Measurements from ENCODE around the gene ZBTB17. TPM values are rescaled to one million over a fixed set of nuclear protein-coding genes. Genes with fewer than 3 reads are reported as not detected.

ZBTB17 gene
- total and polyA plus RNA-seq, 2 experiments from 2014 or later = 21.9 to 26.6 TPM

DNA sequence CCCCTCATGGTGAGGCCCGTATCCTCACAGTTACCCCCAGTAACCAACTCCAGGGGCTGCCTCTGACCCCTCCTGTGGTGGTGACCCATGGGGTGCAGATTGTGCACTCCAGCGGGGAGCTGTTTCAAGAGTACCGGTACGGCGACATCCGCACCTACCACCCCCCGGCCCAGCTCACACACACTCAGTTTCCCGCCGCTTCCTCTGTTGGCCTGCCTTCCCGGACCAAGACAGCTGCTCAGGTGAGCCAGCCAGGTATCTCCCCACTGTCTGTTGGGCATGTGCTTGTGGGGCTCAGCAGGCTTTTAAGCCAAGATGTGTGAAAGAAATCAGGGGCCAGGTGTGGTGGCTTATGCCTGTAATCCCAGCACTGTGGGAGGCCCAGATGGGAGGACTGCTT lies 39.9 kb downstream of the ZBTB17 start:
- Mint-ChIP-seq H3K27ac (no peak overlapping the region), H3K4me3 (no peak overlapping the region), H3K27me3 (ENCODE audit: insufficient read depth, low read depth, poor library complexity) (peaks cover 18% of the 10 kb centered on the region), H3K4me1 (peaks cover 7% of the 10 kb centered on the region), H3K36me3 (ENCODE audit: low read depth) (peaks cover 84% of the 10 kb centered on the region), H3K9me3 (no peaks in the 10 kb centered on the region)
- H3K79me2 ChIP-seq (replicated peaks; ENCODE audit: insufficient read depth) = no peaks in the 10 kb centered on the region
- H2AFZ ChIP-seq = no peak overlapping the region
- H3K9me2 ChIP-seq (ENCODE audit: insufficient read depth) = no peaks in the 10 kb centered on the region
- H3K27ac ChIP-seq (ENCODE audit: low read depth) = no peak overlapping the region
- no peaks in the 10 kb centered on the region; the same call in none of the 2 replicates for H4K20me1 ChIP-seq (replicated peaks; ENCODE audit: insufficient read depth)
- H3K4me1 ChIP-seq (ENCODE audit: insufficient read depth) = no peaks in the 10 kb centered on the region
- no peaks in the 10 kb centered on the region for H3F3A ChIP-seq (replicated peaks; ENCODE audit: low read depth)
- peaks cover 15% of the 10 kb centered on the region for H3K36me3 ChIP-seq (ENCODE audit: insufficient read depth)
- no peak for TF ChIP-seq EZH2phosphoT487 (IDR thresholded peaks at IDR 0.05; ENCODE audit: unreplicated experiment)
- TF ChIP-seq STAT1 (IDR thresholded peaks at IDR 0.05; ENCODE audit: unreplicated experiment) = no peak
- no peak for TF ChIP-seq ZNF331 (CRISPR knock-in tag; IDR thresholded peaks at IDR 0.05; ENCODE audit: low read depth)
- TF ChIP-seq ETS1 (IDR thresholded peaks at IDR 0.05) = no peak
- TF ChIP-seq JUNB (IDR thresholded peaks at IDR 0.05; ENCODE audit: unreplicated experiment) = no peak
- no peak for TF ChIP-seq POLR2AphosphoS5 (IDR thresholded peaks at IDR 0.05; ENCODE audit: low read depth)
- TF ChIP-seq, protein P1, sequence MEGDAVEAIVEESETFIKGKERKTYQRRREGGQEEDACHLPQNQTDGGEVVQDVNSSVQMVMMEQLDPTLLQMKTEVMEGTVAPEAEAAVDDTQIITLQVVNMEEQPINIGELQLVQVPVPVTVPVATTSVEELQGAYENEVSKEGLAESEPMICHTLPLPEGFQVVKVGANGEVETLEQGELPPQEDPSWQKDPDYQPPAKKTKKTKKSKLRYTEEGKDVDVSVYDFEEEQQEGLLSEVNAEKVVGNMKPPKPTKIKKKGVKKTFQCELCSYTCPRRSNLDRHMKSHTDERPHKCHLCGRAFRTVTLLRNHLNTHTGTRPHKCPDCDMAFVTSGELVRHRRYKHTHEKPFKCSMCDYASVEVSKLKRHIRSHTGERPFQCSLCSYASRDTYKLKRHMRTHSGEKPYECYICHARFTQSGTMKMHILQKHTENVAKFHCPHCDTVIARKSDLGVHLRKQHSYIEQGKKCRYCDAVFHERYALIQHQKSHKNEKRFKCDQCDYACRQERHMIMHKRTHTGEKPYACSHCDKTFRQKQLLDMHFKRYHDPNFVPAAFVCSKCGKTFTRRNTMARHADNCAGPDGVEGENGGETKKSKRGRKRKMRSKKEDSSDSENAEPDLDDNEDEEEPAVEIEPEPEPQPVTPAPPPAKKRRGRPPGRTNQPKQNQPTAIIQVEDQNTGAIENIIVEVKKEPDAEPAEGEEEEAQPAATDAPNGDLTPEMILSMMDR (conservative IDR thresholded peaks at IDR 0.05; ENCODE audit: low read depth in 2 of 2) = no peak
- TF ChIP-seq, protein P2, sequence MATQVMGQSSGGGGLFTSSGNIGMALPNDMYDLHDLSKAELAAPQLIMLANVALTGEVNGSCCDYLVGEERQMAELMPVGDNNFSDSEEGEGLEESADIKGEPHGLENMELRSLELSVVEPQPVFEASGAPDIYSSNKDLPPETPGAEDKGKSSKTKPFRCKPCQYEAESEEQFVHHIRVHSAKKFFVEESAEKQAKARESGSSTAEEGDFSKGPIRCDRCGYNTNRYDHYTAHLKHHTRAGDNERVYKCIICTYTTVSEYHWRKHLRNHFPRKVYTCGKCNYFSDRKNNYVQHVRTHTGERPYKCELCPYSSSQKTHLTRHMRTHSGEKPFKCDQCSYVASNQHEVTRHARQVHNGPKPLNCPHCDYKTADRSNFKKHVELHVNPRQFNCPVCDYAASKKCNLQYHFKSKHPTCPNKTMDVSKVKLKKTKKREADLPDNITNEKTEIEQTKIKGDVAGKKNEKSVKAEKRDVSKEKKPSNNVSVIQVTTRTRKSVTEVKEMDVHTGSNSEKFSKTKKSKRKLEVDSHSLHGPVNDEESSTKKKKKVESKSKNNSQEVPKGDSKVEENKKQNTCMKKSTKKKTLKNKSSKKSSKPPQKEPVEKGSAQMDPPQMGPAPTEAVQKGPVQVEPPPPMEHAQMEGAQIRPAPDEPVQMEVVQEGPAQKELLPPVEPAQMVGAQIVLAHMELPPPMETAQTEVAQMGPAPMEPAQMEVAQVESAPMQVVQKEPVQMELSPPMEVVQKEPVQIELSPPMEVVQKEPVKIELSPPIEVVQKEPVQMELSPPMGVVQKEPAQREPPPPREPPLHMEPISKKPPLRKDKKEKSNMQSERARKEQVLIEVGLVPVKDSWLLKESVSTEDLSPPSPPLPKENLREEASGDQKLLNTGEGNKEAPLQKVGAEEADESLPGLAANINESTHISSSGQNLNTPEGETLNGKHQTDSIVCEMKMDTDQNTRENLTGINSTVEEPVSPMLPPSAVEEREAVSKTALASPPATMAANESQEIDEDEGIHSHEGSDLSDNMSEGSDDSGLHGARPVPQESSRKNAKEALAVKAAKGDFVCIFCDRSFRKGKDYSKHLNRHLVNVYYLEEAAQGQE (IDR thresholded peaks at IDR 0.05; ENCODE audit: unreplicated experiment) = no peak
- no peak for TF ChIP-seq NANOG (IDR thresholded peaks at IDR 0.05; ENCODE audit: borderline replicate concordance)
- TF ChIP-seq CREB1 (CRISPR knock-in tag; IDR thresholded peaks at IDR 0.05; ENCODE audit: low read depth) = no peak
- TF ChIP-seq, protein P3, sequence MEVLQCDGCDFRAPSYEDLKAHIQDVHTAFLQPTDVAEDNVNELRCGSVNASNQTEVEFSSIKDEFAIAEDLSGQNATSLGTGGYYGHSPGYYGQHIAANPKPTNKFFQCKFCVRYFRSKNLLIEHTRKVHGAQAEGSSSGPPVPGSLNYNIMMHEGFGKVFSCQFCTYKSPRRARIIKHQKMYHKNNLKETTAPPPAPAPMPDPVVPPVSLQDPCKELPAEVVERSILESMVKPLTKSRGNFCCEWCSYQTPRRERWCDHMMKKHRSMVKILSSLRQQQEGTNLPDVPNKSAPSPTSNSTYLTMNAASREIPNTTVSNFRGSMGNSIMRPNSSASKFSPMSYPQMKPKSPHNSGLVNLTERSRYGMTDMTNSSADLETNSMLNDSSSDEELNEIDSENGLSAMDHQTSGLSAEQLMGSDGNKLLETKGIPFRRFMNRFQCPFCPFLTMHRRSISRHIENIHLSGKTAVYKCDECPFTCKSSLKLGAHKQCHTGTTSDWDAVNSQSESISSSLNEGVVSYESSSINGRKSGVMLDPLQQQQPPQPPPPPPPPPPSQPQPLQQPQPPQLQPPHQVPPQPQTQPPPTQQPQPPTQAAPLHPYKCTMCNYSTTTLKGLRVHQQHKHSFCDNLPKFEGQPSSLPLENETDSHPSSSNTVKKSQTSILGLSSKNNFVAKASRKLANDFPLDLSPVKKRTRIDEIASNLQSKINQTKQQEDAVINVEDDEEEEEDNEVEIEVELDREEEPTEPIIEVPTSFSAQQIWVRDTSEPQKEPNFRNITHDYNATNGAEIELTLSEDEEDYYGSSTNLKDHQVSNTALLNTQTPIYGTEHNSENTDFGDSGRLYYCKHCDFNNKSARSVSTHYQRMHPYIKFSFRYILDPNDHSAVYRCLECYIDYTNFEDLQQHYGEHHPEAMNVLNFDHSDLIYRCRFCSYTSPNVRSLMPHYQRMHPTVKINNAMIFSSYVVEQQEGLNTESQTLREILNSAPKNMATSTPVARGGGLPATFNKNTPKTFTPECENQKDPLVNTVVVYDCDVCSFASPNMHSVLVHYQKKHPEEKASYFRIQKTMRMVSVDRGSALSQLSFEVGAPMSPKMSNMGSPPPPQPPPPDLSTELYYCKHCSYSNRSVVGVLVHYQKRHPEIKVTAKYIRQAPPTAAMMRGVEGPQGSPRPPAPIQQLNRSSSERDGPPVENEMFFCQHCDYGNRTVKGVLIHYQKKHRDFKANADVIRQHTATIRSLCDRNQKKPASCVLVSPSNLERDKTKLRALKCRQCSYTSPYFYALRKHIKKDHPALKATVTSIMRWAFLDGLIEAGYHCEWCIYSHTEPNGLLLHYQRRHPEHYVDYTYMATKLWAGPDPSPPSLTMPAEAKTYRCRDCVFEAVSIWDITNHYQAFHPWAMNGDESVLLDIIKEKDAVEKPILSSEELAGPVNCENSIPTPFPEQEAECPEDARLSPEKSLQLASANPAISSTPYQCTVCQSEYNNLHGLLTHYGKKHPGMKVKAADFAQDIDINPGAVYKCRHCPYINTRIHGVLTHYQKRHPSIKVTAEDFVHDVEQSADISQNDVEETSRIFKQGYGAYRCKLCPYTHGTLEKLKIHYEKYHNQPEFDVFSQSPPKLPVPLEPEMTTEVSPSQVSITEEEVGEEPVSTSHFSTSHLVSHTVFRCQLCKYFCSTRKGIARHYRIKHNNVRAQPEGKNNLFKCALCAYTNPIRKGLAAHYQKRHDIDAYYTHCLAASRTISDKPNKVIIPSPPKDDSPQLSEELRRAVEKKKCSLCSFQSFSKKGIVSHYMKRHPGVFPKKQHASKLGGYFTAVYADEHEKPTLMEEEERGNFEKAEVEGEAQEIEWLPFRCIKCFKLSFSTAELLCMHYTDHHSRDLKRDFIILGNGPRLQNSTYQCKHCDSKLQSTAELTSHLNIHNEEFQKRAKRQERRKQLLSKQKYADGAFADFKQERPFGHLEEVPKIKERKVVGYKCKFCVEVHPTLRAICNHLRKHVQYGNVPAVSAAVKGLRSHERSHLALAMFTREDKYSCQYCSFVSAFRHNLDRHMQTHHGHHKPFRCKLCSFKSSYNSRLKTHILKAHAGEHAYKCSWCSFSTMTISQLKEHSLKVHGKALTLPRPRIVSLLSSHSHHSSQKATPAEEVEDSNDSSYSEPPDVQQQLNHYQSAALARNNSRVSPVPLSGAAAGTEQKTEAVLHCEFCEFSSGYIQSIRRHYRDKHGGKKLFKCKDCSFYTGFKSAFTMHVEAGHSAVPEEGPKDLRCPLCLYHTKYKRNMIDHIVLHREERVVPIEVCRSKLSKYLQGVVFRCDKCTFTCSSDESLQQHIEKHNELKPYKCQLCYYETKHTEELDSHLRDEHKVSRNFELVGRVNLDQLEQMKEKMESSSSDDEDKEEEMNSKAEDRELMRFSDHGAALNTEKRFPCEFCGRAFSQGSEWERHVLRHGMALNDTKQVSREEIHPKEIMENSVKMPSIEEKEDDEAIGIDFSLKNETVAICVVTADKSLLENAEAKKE (CRISPR knock-in tag; IDR thresholded peaks at IDR 0.05) = no peak
- TF ChIP-seq EZH2 (IDR thresholded peaks at IDR 0.05; ENCODE audit: low read depth, unreplicated experiment) = no peak
- no peak for TF ChIP-seq ZNF114 (CRISPR knock-in tag; IDR thresholded peaks at IDR 0.05)
- H3K4me3 ChIP-seq = no peak overlapping the region
- H3K27me3 ChIP-seq (ENCODE audit: insufficient read depth) = no peaks in the 10 kb centered on the region
- DNase-seq (ENCODE audit: low spot score) (no peak), ATAC-seq (no peak)
- H3K4me2 ChIP-seq = no peak overlapping the region

Data from GM23338 (cell line).